ES-I3 (cell line): ENCODE results near the gene KDM3B.

Experiments used
- H3K36me3 ChIP-seq: 2 replicates; pipeline ENCODE4 v1.6.1; 2013; ENCODE audit warnings: mild to moderate bottlenecking, low read length, control low read depth, moderate library complexity; ENCODE audit not compliant: insufficient read depth
- H3K4me1 ChIP-seq: 2 replicates; pipeline ENCODE4 v1.6.1; 2013; ENCODE audit warnings: mild to moderate bottlenecking, control low read depth, low read length; ENCODE audit not compliant: insufficient read depth
- H3K9ac ChIP-seq: 2 replicates; pipeline ENCODE4 v1.6.1; 2013; ENCODE audit warnings: low read depth, mild to moderate bottlenecking, low read length, moderate library complexity
- H3K9me3 ChIP-seq: 2 replicates; pipeline ENCODE4 v1.6.1; 2013; ENCODE audit warnings: mild to moderate bottlenecking, low read length, moderate library complexity; ENCODE audit not compliant: control insufficient read depth, insufficient read depth

KDM3B gene

DNA sequence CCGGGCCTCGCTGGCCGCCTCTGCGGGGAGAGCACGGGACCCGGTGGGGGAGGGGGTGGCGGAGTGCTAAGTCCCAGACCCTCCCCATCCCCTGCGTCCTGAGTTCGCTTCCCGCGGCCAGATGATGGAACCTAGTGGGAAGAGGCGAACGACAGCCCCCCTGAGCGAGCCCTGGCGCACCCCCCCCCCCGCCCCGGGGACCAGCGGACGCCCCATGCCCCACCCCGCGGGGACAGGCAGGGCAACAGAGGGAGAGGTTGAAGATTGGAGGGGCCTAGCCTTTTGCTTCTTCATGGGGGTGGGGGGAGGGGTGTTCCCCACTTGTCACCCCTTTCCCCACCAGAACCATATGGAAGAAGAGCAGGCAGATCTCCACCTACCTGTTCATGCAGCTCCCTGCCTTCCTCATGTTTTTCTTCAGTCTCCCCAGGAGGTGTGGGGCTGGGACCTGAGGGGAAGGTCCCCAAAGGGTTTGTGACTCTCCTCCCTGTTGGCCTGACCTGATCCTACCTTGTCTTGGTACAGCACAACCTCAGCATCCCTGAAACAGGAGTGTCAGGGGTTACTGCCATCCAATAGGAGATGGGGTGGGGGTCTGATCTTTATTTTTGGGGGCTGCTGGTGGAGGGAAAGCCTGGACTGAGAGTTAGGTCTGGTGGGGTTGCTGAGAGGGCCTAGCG, 13.9 kb upstream of the KDM3B start:
- Histone ChIP-seq H3K36me3 (peaks cover 9% of the 10 kb centered on the region), H3K9ac (peak overlapping the region; percentile 83), H3K9me3 (no peaks in the 10 kb centered on the region), H3K4me1 (peaks cover 11% of the 10 kb centered on the region; the same call in 1 of the 2 replicates)

DNA sequence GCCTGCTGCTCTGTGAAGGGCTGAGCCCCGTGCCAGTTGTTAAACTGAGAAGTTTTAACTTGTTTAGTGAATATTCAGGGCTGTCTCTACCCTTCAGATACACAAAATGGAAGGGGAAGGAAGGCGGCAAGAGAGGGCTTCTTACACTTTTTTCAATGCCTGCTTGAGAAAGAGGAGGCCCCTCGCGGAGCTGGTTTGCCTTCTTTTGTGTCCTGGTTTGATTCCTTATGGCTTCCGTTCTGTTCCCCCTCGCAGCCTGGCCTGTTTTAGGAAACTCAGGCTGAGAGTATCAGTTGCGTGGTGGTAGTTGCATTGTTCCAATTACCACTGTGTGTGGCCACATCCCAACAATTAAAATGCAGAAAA, 13.4 kb upstream of the KDM3B start:
- H3K9ac ChIP-seq = peak overlapping the region; percentile 83
- H3K4me1 ChIP-seq = peaks cover 11% of the 10 kb centered on the region; the same call in 1 of the 2 replicates
- H3K36me3 ChIP-seq = peaks cover 14% of the 10 kb centered on the region
- H3K9me3 ChIP-seq = no peaks in the 10 kb centered on the region

DNA sequence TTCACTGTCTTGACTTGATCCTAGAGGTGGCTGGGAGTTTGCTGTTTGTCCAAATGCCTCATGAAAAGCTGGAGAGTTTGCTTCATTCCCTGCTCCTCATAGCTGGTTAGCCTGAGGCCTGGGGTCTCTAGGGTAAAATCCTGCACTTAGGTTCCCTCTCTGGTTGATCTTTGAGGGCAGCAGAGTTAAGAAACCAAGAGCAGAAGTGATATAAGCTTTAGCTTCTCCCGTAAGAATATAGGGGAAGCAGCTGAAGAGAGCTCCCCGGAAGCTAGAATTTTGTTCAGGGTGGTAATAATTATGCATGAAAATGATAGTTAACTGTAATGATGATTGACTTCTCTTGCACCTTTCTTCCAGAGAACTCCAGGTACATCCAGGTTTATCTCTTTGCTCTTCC, 13.0 kb upstream of the KDM3B start:
- no peaks in the 10 kb centered on the region for H3K9me3 ChIP-seq
- H3K4me1 ChIP-seq = peaks cover 11% of the 10 kb centered on the region; the same call in 1 of the 2 replicates
- peaks cover 15% of the 10 kb centered on the region for H3K36me3 ChIP-seq
- H3K9ac ChIP-seq = peak overlapping the region; percentile 83

DNA sequence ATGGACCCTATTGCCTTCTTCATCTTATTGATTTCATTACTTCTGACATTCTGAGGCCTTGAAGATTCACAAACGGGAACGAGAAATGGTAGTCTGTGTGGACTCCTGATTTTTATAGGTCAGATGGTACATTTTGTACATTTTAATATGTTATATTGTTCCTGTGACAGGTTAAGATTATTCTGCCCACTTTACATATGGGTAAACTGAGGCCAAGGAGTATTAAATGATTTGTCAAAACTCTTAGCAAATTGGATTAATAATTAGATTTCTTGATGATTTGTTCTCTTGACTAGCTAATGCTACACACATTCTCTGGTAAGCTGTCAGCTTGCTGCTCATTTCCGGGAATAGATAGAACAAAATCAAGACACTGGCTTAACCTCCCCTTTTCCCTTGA, 12.5 kb upstream of the KDM3B start:
- peaks cover 11% of the 10 kb centered on the region; the same call in 1 of the 2 replicates for H3K4me1 ChIP-seq
- H3K36me3 ChIP-seq = peaks cover 15% of the 10 kb centered on the region
- no peak overlapping the region for H3K9ac ChIP-seq
- H3K9me3 ChIP-seq = no peaks in the 10 kb centered on the region

DNA sequence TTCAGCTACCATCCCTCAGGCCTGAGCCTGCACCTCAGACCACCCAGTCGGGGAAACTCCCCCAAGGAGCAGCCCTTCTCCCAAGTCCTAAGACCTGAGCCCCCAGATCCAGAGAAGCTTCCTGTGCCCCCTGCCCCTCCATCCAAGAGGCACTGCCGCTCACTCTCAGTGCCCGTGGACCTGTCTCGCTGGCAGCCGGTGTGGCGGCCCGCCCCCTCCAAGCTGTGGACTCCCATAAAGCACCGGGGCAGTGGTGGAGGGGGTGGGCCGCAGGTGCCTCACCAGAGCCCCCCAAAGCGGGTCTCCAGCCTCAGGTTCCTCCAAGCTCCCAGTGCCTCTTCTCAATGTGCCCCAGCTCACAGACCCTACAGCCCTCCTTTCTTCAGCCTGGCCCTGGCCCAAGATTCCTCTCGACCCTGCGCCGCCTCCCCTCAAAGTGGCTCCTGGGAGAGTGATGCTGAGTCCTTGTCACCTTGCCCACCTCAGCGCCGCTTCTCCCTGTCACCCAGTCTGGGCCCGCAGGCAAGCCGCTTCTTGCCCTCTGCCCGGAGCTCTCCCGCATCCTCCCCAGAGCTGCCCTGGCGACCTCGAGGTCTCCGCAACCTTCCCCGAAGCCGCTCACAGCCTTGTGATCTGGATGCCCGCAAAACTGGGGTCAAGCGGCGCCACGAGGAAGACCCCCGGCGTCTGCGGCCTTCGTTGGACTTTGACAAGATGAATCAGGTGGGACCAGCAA, 7.4 kb upstream of the KDM3B start:
- H3K4me1 ChIP-seq = no peaks in the 10 kb centered on the region
- H3K9me3 ChIP-seq = no peaks in the 10 kb centered on the region
- no peak overlapping the region for H3K9ac ChIP-seq
- peaks cover 26% of the 10 kb centered on the region for H3K36me3 ChIP-seq

DNA sequence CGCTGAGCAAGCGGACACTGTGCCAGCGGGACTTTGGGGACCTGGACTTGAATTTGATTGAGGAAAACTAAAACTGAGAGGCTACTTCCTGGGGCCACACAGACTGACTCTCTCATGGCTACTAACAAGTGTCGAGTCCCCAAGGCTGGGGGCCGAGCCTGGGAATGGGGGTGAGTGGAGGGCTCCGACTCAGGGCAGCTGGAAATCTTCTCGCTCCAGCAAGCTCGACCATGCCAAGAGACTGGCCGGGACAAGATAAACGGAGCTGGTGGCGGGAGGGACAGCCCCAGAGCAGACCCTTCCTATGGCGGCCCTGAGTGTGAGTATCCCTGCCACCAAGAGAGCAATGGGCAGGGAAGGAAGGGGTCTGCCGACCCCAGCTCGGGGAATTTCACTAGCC, 5.6 kb upstream of the KDM3B start:
- Histone ChIP-seq H3K36me3 (peaks cover 18% of the 10 kb centered on the region), H3K4me1 (no peaks in the 10 kb centered on the region), H3K9me3 (no peaks in the 10 kb centered on the region), H3K9ac (no peak overlapping the region)

DNA sequence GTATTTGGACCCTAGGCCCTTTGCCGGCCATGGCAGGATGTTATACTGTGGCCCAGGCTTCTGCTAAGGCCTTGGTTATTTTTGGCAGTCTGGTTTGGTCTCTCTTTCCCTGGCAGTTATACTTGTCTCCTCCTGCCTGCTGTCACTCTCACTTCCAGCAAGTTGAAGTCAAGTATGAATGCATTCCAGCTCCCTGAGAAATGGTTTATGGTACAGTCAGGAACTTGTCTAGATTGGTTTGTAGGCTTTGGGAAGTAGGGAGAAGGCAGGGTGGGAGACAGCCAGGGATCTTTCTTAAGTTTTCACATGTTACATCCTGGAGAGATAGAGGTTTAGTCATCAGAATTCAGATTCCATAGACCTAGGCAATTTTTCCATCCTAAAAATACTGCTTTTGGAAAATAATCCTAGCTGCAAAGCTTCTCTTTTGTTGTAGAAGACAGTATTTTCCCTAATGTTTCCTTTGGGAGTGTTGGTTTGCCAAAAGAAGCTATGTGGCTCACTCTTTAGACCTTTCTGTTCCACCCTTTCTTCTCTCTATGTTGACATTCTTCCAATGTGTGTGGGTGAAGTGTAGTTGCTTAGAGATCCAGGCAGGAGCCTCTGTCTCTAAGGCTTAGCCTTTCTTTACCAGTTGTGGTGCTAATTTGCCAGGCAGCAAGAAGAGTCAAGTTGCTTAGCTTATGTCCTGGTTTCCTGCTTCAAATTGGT, 2.5 kb upstream of the KDM3B start:
- Histone ChIP-seq H3K36me3 (peaks cover 11% of the 10 kb centered on the region), H3K9me3 (no peaks in the 10 kb centered on the region), H3K9ac (no peak overlapping the region), H3K4me1 (peaks cover 3% of the 10 kb centered on the region)

DNA sequence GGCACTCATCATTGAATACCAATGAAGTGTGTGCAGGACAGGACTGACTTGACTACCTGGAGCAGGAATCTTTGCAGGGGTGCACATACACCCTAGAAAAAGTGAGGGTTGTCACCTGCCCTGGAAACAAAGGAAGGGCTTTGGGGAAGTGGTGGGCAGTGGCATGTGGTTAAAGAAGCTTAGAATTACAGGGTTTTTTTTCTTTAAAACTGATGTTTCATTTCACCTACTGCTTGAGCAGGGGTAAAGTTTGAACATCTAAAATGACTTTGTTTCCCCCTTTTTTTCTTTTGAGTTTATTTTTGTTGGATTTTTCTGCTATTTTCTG, 2.0 kb upstream of the KDM3B start:
- no peak overlapping the region for H3K9ac ChIP-seq
- H3K36me3 ChIP-seq = peaks cover 7% of the 10 kb centered on the region; the same call in 1 of the 2 replicates
- H3K4me1 ChIP-seq = peaks cover 3% of the 10 kb centered on the region
- H3K9me3 ChIP-seq = no peaks in the 10 kb centered on the region

DNA sequence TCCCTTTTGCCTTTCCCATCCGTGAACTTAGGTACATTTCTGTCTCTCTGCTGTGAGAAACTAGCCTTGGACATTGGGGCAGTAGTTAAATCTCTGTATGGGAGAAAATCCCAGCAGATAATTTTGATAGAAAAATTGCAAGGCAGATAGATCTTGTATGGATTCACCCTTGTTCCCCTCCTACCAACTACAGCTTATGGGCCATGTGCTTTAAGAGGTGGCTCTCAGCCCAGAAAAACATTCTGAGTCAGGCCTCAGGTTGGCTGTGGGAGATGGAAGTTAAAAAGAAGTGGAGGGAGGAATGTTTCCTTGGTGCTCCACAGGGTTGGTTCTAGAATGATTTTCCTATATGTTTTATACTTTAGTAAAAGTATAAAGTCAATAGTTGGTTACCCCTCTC, 1.4 kb upstream of the KDM3B start:
- Histone ChIP-seq H3K9ac (no peak overlapping the region), H3K9me3 (no peaks in the 10 kb centered on the region), H3K4me1 (peaks cover 3% of the 10 kb centered on the region), H3K36me3 (peaks cover 3% of the 10 kb centered on the region; the same call in 1 of the 2 replicates)

DNA sequence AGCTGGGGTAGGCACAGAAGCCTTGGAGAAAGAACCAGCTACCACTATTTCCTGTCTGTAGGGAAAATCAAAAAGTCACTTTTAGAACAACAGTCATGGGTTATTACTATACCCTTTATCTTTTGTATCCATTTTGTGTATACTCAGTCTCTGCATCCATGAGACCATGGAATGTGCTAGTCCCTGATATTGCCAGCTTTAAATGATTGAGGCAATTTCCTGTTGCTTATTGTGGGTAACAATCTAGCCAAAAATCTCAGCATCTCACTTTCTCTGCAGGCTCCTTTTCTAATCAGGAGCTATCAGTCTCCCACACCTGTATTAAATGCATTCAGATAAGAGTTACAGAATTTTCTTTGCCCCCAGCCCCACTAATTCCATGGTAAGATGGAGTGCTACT, 968 bp upstream of the KDM3B start:
- Histone ChIP-seq H3K9me3 (no peaks in the 10 kb centered on the region), H3K9ac (no peak overlapping the region), H3K4me1 (peaks cover 3% of the 10 kb centered on the region), H3K36me3 (peaks cover 3% of the 10 kb centered on the region; the same call in 1 of the 2 replicates)

DNA sequence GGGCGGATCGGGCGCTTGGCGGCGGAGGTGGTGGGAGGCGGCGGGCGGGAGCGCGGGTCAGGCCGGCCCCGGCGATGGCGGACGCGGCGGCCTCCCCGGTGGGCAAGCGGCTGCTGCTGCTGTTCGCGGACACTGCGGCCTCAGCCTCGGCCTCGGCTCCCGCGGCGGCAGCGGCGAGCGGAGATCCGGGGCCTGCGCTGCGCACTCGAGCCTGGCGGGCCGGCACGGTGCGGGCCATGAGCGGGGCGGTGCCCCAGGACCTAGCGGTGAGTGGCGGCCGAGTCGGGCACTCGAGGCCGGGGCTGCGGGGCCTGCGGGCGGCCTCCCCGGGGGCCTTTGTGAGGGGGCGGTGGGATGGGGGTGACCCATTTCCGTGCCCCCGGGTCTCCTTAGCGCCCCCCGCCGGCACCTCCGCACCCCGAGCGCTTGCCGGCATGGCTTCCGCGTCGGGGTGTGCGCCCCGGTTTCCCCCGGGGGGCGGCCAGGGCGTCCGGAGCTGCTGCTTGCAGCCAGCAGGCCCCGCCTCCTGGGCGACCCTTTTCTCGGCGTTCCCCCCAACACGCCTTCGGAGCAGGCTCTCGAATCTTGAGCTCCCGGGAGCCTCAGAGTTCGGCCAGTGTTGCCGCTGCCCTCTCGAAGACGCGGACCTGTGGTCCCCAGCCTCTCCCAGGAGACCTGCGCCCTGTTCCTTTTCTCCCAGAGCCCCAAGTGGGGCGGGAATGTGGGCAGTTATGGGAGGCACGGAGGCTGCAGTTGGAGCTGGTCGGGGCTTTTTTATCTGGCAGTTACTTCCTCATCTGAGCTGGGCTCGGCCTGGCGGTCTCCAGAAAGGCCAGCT, 456 bp downstream of the KDM3B start:
- Histone ChIP-seq H3K36me3 (no peaks in the 10 kb centered on the region; the same call in 1 of the 2 replicates), H3K9ac (peak overlapping the region; percentile 88), H3K9me3 (no peaks in the 10 kb centered on the region), H3K4me1 (peaks cover 3% of the 10 kb centered on the region)

DNA sequence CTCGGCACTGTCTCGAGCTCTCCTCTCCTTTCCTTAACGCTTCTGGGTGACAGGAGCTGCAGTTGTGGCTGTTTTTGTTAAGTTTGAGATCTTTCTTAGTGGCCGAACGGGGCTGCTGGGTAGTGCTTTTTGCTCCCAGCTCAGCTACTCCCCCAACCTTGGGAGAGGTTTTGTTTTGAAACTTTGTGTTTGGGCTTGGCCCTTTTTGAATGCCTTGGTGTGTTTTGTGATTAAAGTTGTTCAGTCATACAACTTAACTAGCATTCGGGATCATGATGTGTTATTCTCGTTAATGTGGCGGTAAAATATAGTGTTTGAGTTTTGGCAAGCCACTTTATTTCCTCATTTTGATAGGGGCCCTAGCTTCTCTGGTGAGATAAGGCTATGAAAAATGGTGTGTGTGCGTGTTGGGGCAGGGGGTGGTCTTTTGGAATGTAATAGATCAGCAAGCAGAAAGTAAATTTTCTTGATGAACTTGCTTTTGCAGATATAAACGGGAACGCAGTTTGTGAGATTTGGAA, 1.1 kb downstream of the KDM3B start:
- H3K36me3 ChIP-seq = no peaks in the 10 kb centered on the region; the same call in 1 of the 2 replicates
- H3K9me3 ChIP-seq = no peaks in the 10 kb centered on the region
- peaks cover 3% of the 10 kb centered on the region for H3K4me1 ChIP-seq
- H3K9ac ChIP-seq = peak overlapping the region; percentile 88

DNA sequence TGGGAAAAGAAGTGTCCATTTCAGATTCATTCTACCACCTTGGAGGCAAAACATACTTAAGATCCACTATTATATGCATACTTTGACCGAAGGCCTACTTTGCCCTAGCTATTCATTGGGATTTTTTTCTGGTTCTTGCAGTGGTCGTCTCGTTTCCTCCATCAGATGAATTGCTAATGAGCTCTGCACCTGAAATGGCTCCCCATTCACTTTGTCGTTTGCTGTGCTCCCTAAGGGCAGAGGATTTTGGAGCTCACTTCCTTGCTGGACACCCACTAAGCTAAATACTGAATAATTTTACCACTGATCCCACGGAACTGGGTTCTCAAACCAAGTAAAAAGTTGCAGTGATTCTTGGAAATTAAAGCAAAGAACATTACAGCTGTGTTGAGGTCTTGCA, 1.9 kb downstream of the KDM3B start:
- Histone ChIP-seq H3K36me3 (no peaks in the 10 kb centered on the region), H3K9ac (peak overlapping the region; percentile 88), H3K9me3 (no peaks in the 10 kb centered on the region), H3K4me1 (peaks cover 3% of the 10 kb centered on the region)

DNA sequence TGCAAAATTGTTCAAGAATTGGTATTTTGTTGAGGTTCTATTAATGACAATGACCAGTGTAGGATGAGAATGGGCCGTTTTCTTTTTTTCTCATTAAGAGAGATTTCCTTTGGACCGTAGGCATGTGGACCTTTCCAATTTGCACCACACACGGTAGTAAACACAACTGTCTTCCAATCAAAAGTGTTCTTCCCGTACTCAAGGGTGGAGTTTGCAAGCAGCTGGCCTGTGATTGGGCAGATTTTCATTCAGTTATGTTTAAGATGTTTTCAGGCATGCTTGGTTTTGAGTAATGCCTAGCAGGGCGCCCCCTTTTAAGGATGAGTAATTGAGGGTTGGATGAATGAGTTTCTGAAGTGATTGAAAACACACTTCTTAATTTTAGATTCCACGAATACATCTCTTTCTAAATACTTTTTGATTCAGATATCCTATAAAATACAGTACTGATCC, 2.5 kb downstream of the KDM3B start:
- peak overlapping the region; percentile 88; the same call in 1 of the 2 replicates for H3K9ac ChIP-seq
- no peaks in the 10 kb centered on the region for H3K36me3 ChIP-seq
- no peaks in the 10 kb centered on the region for H3K9me3 ChIP-seq
- peaks cover 3% of the 10 kb centered on the region for H3K4me1 ChIP-seq
